Panc1 (cell line): ENCODE data around the gene HMOX1.

Experiments used
- POLR2AphosphoS5 ChIP-seq: IDR thresholded peaks from 2 replicates; pipeline ENCODE4 v1.6.1; 2012; ENCODE audit warnings: mild to moderate bottlenecking, low read depth, low read length, moderate library complexity
- SIN3A ChIP-seq: IDR thresholded peaks from 2 replicates; pipeline ENCODE4 v1.6.1; 2012; ENCODE audit warnings: low read depth, mild to moderate bottlenecking, low read length, moderate library complexity, borderline replicate concordance; ENCODE audit not compliant: insufficient read depth
- TCF7L2 ChIP-seq: IDR thresholded peaks from 2 replicates; pipeline ENCODE4 v1.6.1; 2011; ENCODE audit warnings: mild to moderate bottlenecking, low read depth, low read length, inconsistent platforms
- TF ChIP-seq, protein P1 (sequence below): fragments of 450-650 bp; IDR thresholded peaks from 2 replicates; pipeline ENCODE4 v1.5.1; 2017; ENCODE audit warnings: mild to moderate bottlenecking
- TF ChIP-seq, protein P2 (sequence below), 2 experiments: IDR thresholded peaks; 2 replicates each; pipeline ENCODE4 v1.6.1; 2011 to 2012; ENCODE audit warnings: low read depth in 2 of 2, control low read depth in 1 of 2, low read length in 1 of 2, mild to moderate bottlenecking in 1 of 2, moderate library complexity in 1 of 2; ENCODE audit not compliant: insufficient read depth in 1 of 2

DNA sequence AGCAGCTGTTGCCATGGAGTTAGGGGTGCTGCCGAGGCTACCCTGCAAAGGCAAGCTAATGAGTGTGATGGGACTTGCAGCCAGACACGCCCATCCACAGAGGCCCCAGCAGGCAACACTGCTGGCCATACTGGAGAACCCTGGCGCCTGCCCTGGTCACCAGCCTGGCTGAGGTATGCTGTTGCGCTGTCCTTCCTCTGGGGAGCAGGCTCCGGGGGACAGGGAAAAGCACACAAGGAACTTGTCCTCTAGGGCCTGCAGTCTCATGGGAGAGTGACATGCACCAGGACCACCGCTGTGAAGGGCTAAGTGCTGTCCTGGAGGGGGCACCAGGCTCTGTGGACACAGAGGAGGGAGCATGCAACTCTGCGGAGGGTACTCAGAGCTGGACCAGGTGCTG, 45.4 kb upstream of the HMOX1 start:
- TF ChIP-seq TCF7L2, result no peak
- TF ChIP-seq, protein P1, sequence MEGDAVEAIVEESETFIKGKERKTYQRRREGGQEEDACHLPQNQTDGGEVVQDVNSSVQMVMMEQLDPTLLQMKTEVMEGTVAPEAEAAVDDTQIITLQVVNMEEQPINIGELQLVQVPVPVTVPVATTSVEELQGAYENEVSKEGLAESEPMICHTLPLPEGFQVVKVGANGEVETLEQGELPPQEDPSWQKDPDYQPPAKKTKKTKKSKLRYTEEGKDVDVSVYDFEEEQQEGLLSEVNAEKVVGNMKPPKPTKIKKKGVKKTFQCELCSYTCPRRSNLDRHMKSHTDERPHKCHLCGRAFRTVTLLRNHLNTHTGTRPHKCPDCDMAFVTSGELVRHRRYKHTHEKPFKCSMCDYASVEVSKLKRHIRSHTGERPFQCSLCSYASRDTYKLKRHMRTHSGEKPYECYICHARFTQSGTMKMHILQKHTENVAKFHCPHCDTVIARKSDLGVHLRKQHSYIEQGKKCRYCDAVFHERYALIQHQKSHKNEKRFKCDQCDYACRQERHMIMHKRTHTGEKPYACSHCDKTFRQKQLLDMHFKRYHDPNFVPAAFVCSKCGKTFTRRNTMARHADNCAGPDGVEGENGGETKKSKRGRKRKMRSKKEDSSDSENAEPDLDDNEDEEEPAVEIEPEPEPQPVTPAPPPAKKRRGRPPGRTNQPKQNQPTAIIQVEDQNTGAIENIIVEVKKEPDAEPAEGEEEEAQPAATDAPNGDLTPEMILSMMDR, result no peak
- TF ChIP-seq, protein P2, sequence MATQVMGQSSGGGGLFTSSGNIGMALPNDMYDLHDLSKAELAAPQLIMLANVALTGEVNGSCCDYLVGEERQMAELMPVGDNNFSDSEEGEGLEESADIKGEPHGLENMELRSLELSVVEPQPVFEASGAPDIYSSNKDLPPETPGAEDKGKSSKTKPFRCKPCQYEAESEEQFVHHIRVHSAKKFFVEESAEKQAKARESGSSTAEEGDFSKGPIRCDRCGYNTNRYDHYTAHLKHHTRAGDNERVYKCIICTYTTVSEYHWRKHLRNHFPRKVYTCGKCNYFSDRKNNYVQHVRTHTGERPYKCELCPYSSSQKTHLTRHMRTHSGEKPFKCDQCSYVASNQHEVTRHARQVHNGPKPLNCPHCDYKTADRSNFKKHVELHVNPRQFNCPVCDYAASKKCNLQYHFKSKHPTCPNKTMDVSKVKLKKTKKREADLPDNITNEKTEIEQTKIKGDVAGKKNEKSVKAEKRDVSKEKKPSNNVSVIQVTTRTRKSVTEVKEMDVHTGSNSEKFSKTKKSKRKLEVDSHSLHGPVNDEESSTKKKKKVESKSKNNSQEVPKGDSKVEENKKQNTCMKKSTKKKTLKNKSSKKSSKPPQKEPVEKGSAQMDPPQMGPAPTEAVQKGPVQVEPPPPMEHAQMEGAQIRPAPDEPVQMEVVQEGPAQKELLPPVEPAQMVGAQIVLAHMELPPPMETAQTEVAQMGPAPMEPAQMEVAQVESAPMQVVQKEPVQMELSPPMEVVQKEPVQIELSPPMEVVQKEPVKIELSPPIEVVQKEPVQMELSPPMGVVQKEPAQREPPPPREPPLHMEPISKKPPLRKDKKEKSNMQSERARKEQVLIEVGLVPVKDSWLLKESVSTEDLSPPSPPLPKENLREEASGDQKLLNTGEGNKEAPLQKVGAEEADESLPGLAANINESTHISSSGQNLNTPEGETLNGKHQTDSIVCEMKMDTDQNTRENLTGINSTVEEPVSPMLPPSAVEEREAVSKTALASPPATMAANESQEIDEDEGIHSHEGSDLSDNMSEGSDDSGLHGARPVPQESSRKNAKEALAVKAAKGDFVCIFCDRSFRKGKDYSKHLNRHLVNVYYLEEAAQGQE (IDR thresholded peaks at IDR 0.05; ENCODE audit: insufficient read depth in 1 of 2, low read depth in 2 of 2, low read length in 1 of 2), result no peak
- TF ChIP-seq POLR2AphosphoS5, result no peak
- no peak for TF ChIP-seq SIN3A
